ENCODE measurements around the gene PBX4.

PBX4 gene

GRCh38 chr19:19539698-19540063 lies 78.8 kb downstream of the PBX4 start:
- no peak overlapping the region for H3K4me2 ChIP-seq
- H2AFZ ChIP-seq (ENCODE audit: low read depth) = no peak overlapping the region
- no peak for TF ChIP-seq CTCF (conservative IDR thresholded peaks at IDR 0.05; ENCODE audit: low read depth, low read length)
- no peaks in the 10 kb centered on the region for H3K79me2 ChIP-seq (ENCODE audit: insufficient read depth, low read depth)
- no peak overlapping the region for H3K9ac ChIP-seq
- H3K4me1 ChIP-seq (ENCODE audit: low read depth, poor library complexity, severe bottlenecking) = no peaks in the 10 kb centered on the region
- H3K36me3 ChIP-seq (ENCODE audit: insufficient read depth) = no peaks in the 10 kb centered on the region
- H3K27me3 ChIP-seq (ENCODE audit: insufficient read depth, low read depth) = no peaks in the 10 kb centered on the region
- H3K4me3 ChIP-seq (IDR thresholded peaks at IDR 0.05; ENCODE audit: insufficient read depth, low read depth, low read length) = no peak overlapping the region
- no peak overlapping the region for H3K27ac ChIP-seq
- no peaks in the 10 kb centered on the region for H4K20me1 ChIP-seq (ENCODE audit: insufficient read depth)

GRCh38 chr19:19538785-19539166 lies 79.7 kb downstream of the PBX4 start:
- no peak overlapping the region for H3K4me2 ChIP-seq
- H3K9ac ChIP-seq = no peak overlapping the region

DNA sequence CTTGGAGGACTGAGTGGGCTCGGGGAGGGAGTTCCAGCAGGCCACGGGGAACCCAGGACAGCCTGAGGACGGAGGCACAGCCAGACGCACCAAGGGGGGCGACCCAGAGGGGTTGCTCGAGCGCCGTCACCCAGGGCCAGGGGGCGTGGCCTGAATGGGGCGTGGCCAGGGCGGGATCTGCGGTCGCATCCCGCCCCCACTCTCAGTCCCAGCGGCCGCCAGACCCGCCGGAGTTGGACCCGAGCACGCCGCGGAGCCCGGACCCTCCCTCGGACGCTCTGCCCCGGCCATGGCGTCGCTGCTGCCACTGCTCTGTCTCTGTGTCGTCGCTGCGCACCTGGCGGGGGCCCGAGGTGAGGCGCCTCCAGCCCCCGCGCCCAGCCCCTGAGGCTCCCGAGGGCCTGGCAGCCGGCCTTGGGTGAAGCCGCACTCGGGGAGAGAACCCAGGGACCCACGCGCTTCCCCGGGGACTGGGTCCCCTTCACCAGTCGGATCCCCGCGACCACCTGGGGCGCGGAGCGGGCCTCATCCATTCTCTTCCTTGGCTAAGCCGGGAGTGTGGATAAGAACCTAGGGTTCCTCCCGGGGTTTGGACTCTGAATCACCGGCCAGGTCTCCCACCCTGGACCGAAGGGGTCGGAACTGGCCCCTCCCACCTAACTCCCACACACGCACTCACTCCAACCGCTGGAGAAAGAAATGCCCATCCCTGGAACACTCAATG lies 80.3 kb downstream of the PBX4 start, which contains the start of gene CILP2:
Gene CILP2 (plus strand): TSS at position 205 of the 724 bp plus-strand sequence. CDS start 85 bp downstream, at position 290.
- Histone ChIP-seq H3K4me2 (no peak within 1 kb of the TSS), H3K79me2 (ENCODE audit: insufficient read depth, low read depth) (no peaks in the 10 kb centered on the region), H3K36me3 (ENCODE audit: insufficient read depth) (no peaks in the 10 kb centered on the region), H3K4me3 (IDR thresholded peaks at IDR 0.05; ENCODE audit: insufficient read depth, low read depth, low read length) (no peak within 1 kb of the TSS), H4K20me1 (ENCODE audit: insufficient read depth) (no peaks in the 10 kb centered on the region), H2AFZ (ENCODE audit: low read depth) (no peak within 1 kb of the TSS), H3K9ac (no peak within 1 kb of the TSS), H3K27me3 (ENCODE audit: insufficient read depth, low read depth) (no peaks in the 10 kb centered on the region), H3K27ac (no peak within 1 kb of the TSS), H3K4me1 (ENCODE audit: low read depth, poor library complexity, severe bottlenecking) (no peaks in the 10 kb centered on the region)
- TF ChIP-seq CTCF (conservative IDR thresholded peaks at IDR 0.05; ENCODE audit: low read depth, low read length) = no peak

More at GRCh38 chr19:19538785-19539166, 79.7 kb downstream of the PBX4 start:
- H3K4me1 ChIP-seq (ENCODE audit: low read depth, poor library complexity, severe bottlenecking) = no peaks in the 10 kb centered on the region
- no peaks in the 10 kb centered on the region for H3K79me2 ChIP-seq (ENCODE audit: insufficient read depth, low read depth)
- H4K20me1 ChIP-seq (ENCODE audit: insufficient read depth) = no peaks in the 10 kb centered on the region
- H3K36me3 ChIP-seq (ENCODE audit: insufficient read depth) = no peaks in the 10 kb centered on the region
- no peak overlapping the region for H3K27ac ChIP-seq
- H3K4me3 ChIP-seq (IDR thresholded peaks at IDR 0.05; ENCODE audit: insufficient read depth, low read depth, low read length) = no peak overlapping the region
- no peaks in the 10 kb centered on the region for H3K27me3 ChIP-seq (ENCODE audit: insufficient read depth, low read depth)
- no peak overlapping the region for H2AFZ ChIP-seq (ENCODE audit: low read depth)
- TF ChIP-seq CTCF (conservative IDR thresholded peaks at IDR 0.05; ENCODE audit: low read depth, low read length) = no peak

DNA sequence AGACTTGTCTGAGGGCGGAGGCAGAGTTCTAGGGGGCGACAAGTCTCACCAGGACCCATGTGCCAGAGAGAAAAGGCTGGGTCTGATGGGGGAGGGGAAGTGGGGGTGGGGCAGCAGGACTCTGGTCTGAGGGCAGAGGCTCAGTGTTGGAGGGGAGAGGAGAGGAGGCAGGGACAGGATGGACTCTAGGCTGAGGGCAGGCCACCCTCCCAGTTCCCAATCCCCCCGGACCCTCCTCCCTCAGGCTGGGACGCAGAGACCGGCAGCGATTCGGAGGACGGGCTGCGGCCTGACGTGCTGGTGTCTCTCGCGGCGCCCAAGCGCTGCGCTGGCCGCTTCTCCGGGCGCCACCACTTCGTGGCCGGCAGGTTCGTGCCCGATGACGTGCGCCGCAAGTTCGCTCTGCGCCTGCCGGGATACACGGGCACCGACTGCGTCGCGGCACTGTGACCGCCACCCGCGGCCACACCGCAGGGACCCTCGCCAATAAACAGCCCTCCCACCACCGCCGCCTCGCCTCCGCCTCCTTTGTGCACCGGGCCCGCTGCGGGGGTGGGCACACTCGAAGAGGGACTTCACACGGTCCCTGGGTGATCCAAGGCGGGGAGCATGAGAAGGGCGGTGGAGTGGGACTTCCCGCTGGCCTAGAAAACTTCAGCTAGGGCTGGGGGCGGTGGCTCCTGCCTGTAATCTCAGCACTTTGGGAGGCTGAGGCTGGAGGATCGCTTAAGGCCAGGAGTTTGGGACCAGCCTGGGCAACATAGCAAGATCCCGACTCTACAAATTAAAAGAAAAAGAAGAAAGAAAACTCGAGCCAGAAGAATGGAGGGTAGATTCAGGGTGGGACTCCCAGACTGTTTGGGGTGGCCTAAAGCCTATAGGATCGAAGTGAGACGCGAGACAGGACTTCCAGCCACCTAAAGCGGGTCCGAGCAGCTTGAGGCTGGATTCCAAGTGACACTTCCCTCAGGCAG lies 81.1 kb downstream of the PBX4 start:
- no peak for TF ChIP-seq CTCF (conservative IDR thresholded peaks at IDR 0.05; ENCODE audit: low read depth, low read length)
- Histone ChIP-seq H3K36me3 (ENCODE audit: insufficient read depth) (no peaks in the 10 kb centered on the region), H3K79me2 (ENCODE audit: insufficient read depth, low read depth) (no peaks in the 10 kb centered on the region), H3K27ac (no peak overlapping the region), H4K20me1 (ENCODE audit: insufficient read depth) (no peaks in the 10 kb centered on the region), H3K27me3 (ENCODE audit: insufficient read depth, low read depth) (no peaks in the 10 kb centered on the region), H3K4me2 (no peak overlapping the region), H3K4me1 (ENCODE audit: low read depth, poor library complexity, severe bottlenecking) (no peaks in the 10 kb centered on the region), H3K4me3 (IDR thresholded peaks at IDR 0.05; ENCODE audit: insufficient read depth, low read depth, low read length) (no peak overlapping the region), H2AFZ (ENCODE audit: low read depth) (no peak overlapping the region), H3K9ac (no peak overlapping the region)

All from KMS-11 (cell line).